ENCODE results near the gene SYT7.

The SYT7 gene

GRCh38 chr11:61502522-61502921 lies 78.4 kb downstream of the SYT7 start:
- no peak for DNase-seq (ENCODE audit: low read depth in 2 of 2, low spot score in 1 of 2)

DNA sequence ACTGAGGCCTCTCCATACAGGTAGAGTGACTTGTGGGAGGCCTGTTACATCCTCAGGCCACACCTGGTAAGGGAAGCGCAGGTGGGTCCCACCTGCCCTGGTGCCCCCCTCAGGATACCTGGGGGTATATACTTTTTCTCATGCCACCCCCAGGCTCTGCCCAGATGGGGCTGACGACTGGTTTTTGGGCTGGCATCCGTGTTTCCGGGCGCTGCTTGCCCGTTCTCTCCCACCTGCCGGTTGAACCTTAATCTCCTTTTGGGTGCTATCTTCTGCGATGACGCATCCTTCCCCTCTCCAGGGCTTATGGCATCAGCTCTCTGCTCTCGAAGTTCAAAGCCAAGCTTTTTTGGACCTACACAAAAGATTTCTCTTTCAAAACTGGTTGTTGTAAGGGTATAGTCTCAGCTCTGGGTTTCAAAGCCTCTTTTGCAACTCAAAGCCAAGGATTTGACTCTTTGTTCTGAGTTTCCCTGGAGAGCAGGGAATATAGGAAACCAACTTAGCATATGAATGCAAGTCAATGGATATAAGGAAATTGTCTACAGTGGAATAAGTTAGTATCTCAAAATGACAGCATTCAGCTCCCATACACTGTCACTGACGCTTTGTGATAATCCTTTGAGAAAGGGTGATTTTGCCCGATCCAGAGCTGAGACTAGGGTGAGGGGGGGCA lies 80.9 kb downstream of the SYT7 start:
- DNase-seq (ENCODE audit: low read depth in 2 of 2, low spot score in 1 of 2), result no peak

DNA sequence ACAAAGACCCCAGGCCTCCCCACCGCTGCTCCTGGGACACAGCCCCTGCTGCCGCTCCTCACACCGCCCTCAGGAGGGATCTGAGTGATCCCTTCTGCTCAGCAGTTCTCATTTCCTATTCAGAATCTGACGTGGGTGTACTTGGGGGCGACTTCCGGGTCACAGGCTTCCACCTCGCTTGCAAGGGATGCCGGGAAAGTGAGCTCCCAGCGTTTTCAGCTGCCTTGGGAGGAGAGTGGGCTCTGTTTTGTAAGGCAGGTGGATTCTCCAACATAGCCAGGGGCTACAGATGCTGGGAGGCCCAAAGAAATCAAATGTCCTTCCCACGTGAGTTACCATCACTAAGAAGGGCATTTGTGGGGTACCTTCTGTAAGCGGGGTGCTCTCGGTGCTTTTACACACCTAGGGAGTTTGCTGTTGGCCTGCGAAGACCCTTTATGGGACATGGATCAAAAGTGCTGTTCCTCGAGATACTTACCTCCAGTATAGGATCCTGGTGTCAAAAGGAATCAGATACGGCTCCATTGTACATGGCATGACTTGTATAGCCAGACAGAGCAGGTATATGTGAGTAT lies 82.0 kb downstream of the SYT7 start:
- no peak for DNase-seq (ENCODE audit: low read depth in 2 of 2, low spot score in 1 of 2)

- DNase-seq (ENCODE audit: low read depth in 2 of 2, low spot score in 1 of 2), result no peak
Observed at GRCh38 chr11:61497876-61498275, 83.0 kb downstream of the SYT7 start.

GRCh38 chr11:61497473-61497872 lies 83.4 kb downstream of the SYT7 start:
- DNase-seq (ENCODE audit: low read depth in 2 of 2, low spot score in 1 of 2), result no peak

DNA sequence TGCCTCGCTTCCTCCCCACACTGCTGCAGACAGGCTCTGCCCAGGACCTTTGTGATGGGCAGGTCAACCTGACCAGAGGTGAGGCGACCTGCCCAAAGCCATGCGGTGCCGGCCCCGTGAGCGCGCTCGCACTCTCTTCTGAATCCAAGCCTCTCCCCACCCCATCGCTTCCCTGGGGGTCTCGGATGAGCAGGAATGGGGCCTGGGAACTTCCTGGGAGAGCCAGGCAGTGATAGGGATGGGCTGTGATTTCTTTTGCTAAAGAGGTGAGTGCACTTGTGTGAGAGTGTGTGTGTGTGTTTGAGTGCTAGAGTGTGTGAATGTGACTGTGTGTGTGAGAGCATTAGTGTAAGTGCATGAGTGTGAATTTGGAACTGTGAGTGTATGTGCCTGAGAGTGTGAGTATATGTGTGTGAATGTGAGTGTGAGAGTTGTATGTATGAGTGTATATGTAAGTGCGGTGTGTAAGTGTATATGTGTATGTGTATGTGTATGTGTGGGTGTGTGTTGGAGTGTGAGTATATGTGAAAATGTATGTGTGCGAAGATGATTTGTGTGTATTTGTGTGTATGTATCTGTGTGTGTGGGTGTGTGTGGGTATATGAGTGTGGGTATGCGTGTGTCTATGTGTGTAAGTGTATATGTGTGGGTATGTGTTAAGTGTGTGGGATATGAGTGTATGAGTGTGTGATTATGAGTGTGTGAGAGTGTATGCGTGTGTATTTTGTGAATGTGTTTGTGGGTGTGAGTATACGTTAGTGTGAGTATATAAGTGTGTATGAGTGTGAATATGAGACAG lies 84.1 kb downstream of the SYT7 start:
- DNase-seq (ENCODE audit: low read depth in 2 of 2, low spot score in 1 of 2), result no peak

- no peak for DNase-seq (ENCODE audit: low read depth in 2 of 2, low spot score in 1 of 2)
Observed at GRCh38 chr11:61495801-61496601, 84.9 kb downstream of the SYT7 start.

DNA sequence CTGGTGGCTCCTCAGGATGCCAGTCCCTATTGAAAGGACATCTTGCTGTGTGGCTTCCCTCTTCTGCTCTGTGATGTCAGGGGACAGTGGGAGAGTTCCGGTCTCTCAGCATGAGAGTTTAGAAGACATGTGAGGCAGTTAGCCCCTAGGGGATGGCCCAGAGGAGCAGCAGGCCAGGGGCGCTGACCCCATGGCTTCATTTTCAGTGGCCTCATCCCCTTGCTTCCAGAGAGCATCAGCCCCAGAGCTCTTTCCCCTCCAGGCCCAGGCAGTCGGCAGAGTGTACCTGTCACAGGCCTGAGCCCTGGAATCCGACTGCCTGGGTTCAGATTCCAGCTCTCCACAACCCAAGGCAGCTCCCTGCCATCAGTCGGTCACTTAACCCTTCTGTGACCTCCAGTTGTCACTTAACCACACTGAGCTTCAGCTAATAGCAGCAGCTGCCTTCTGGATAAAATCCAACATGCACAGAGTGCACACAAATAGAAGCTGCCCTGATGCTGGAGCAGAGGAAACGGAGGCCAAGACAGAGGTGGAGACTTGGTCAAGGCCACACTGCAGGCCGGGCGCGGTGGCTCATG lies 86.4 kb downstream of the SYT7 start:
- DNase-seq (ENCODE audit: low read depth in 2 of 2, low spot score in 1 of 2), result no peak

DNA sequence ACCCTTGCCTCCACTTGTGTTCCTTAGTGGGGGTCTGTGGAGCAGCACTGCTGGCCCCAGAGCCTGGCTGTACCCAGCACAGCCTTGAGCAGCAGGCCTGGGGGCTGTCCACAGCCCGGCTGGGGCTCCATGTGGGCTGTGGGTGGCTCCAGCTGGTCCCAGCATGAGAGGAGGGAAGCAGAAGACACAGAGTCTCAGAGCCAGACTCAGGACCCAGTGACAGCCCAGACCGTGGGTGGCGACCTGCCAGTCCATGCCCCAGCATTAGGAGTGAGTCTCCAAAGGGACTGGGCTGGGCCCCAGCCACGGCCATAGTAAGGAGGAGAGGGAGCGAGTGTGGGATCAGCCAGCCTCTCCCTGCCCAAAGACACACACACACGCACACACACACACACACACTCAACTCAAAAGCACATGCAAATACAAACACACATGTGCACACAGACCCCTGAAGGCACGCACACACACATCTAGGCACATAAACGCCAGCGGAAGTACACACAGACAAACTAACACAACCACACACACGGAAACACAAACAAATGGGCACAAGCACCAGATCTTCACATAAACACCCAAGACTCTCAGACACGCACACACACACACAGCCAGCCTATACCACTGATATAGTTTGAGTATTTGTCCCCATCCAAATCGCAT lies 89.0 kb downstream of the SYT7 start:
- no peak for DNase-seq (ENCODE audit: low read depth in 2 of 2, low spot score in 1 of 2)

DNA sequence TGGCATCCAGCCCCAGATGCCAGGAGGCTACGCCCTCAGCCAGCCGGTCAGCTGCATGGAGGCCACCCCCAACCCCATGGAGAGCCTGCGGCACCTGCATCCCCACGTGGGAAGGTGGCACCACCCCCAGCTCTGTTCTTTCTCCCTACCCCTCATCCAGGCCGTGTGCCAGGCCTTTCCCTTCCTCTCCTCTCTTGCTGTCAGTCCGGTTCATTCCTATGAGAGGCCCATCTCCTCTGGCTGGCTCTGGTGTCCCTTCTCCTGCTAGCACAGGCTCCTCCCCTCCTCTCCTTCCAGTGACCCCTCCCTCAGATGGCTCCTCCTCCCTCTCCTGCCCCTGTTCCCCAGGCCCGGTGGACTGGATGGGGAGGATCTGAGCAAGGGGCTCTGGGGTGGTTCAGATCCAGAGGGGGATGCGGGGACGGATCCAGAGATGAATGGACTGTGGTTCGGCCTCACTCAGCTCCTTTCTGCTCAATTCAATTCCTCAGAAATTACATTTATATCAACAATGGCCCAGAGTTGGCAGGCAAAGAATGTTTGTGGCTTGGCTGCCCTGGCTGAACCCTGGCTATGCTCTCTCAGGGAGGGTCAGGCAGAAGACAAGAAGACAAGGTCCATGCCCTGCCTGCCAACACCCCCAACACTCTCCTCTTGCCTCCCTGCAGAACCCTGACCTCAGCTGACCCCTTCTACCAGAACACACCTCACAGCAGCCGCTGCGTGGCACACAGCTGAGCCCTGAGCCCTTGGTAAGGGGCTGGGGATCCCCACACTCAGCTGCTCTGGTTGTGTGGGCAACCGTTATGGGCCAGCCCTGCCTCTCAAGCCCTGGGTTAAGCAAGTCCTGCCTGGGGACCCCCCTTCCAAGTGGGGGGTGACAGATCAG lies 90.8 kb downstream of the SYT7 start:
- DNase-seq (ENCODE audit: low read depth in 2 of 2, low spot score in 1 of 2), result no peak

- no peak for DNase-seq (ENCODE audit: low read depth in 2 of 2, low spot score in 1 of 2)
Observed at GRCh38 chr11:61488651-61489291, 92.1 kb downstream of the SYT7 start.

DNA sequence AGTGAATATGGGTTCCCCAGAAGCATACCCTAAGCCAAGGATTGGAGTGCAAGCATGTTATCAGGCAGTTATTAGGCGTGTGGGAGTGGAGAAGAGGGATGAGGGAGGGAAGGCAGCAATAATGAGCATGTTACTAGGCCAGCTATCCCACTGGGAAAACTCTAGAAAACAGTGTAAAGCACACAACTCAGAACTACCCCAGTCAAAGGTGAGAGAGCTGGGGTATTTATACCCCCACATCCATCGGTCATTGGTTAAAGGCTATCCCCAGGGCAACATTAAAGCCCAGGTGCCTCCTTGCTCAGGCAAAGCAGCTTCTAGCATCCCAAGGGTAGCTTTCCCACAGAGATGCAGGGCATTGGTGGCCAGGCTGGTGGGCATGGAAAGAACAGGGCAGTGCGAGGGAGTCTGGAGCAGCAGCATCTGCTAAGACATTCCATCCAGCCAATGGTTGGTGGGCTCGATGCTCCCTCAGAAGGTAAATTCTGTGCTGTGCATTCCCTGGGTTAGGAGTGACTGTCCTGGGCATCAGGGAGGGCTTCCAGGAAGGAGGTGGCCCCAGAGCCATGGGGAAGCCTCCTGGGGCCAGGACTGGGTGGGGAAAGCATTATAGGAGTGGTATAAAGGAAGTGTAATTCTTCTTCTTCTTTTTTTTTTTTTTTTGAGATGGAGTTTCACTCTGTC lies 93.4 kb downstream of the SYT7 start:
- DNase-seq (ENCODE audit: low read depth in 2 of 2, low spot score in 1 of 2), result no peak

GRCh38 chr11:61486779-61487178 lies 94.1 kb downstream of the SYT7 start:
- no peak for DNase-seq (ENCODE audit: low read depth in 2 of 2, low spot score in 1 of 2)

GRCh38 chr11:61486011-61486620 lies 94.8 kb downstream of the SYT7 start:
- DNase-seq (ENCODE audit: low read depth in 2 of 2, low spot score in 1 of 2), result no peak

DNA sequence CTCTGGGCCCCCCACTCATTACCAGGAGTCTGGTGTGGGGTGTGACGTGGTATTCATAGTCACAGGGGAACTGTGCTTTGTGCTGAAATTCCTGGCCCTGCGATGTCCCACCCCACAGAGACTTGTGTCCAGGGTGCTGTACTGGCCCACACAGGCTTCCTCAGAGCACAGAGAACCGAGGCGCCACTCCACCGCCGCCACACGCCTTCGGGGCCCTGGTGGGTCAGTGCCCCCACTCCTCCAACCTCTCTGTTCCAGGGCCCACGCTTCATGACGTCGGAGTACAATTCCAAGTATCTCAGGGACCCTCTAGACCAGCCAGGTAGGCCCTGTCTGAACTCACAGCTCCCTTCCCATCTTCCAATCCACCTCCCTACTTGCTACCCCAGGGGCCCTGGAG lies 95.8 kb downstream of the SYT7 start:
- no peak for DNase-seq (ENCODE audit: low read depth in 2 of 2, low spot score in 1 of 2)

GRCh38 chr11:61484541-61484940 lies 96.3 kb downstream of the SYT7 start:
- no peak for DNase-seq (ENCODE audit: low read depth in 2 of 2, low spot score in 1 of 2)

DNA sequence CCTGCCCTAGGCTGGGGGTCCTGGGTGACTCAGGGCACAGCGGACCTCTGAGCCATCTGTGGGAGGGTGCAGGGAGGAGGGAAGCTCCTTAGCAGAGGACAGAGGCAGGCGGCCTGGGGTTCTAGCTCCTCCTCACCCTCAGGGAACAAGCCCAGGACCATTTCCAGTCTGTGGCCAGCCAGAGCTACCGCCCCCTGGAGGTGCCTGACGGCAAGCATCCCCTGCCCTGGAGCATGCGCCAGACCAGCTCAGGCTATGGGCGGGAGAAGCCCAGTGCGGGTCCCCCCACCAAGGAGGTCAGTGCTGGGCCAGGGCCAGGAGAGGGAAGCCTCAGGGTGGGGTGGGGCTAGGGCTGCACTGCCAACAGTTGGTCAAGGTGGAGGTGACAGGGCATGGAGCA lies 98.4 kb downstream of the SYT7 start:
- DNase-seq (ENCODE audit: low read depth in 2 of 2, low spot score in 1 of 2), result no peak

- DNase-seq (ENCODE audit: low read depth in 2 of 2, low spot score in 1 of 2), result no peak
Observed at GRCh38 chr11:61481806-61482205, 99.1 kb downstream of the SYT7 start.

All from stimulated activated CD8-positive, alpha-beta memory T cell treated with anti-CD3 and anti-CD28 coated beads, Interleukin-4, amount 100 ng/mL, for 1 hour (primary cell).